Activated CD4-positive, alpha-beta T cell treated with anti-CD3 and anti-CD28 coated beads, Interleukin-10, Interleukin-2, amounts not matched to agents 100 ng/mL and 50 ng/mL, durations not matched to agents 16 hours and 8 hours (primary cell): Measurements from ENCODE around the gene SLC5A4.
"Not testable (repeated sequence)": the region's sequence is repeated elsewhere in the genome, so short reads cannot be mapped to it uniquely, and the experiment has no call there.

Experiments used
- DNase-seq: peaks from one replicate; pipeline ENCODE4 v3.0.0-alpha.2; 2020

Gene SLC5A4

DNA sequence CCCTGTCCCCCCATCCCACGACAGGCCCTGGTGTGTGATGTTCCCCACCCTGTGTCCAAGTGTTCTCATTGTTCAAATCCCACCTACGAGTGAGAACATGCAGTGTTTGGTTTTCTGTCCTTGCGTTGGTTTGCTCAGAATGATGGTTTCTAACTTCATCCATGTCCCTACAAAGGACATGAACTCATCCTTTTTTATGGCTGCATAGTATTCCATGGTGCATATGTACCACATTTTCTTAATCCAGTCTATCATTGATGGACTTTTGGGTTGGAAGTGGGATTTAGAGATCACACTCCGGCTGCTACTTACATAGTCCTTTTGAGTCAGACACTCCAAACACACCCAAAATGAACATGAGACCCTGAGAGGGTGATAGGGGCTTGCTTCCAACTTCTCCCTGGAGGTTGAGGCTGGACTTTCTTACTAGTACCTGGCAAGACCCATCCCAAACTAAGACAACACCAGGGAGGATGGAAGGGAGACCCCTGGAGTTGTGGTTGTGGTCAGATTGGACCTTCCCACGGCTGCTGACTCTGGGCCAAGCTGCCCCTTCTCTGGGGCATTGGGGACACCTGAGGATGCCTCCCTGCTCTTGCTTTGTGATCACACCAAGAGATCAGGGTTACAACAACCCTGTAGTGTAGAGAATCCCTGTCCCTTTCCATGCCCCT is 57.5 kb downstream of the SLC5A4 start:
- not testable (repeated sequence) for DNase-seq

DNA sequence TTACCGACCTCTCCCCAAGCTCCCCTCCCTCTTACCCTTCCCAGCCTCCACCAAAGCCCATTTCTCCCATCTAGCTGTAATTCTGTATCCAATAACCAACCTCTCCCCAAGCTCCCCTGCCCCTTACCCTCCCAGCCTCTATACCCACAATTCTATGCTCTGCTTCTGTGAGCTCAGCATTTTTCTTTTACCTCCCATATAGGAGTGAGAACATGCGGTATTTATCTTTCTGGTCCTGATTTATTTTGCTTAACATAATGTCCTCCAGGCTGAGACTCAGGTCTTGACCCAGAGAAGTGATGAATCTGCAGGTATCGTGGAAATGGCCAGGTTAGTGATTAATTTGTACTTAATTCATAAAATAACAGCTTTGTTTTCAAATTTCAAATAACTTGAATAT is 59.2 kb downstream of the SLC5A4 start:
- not testable (repeated sequence) for DNase-seq

DNA sequence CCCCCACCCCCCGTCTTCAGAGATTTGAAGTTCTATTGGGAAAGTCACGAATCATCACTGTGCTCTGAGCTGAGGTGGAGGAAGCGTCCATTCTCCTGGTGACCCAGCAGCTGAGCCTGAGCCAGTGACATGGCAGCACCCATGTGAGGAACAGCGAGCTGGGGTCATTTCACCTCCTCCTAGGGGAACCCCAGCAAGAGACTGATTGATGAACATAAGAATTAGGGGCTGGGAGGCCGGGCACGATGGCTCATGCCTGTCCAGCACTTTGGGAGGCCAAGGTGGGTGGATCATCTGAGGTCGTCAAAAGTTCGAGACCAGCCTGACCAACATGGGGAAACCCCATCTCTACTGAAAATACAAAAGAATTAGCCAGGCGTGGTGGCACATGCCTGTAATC is 61.8 kb downstream of the SLC5A4 start:
- DNase-seq: not testable (repeated sequence)

DNA sequence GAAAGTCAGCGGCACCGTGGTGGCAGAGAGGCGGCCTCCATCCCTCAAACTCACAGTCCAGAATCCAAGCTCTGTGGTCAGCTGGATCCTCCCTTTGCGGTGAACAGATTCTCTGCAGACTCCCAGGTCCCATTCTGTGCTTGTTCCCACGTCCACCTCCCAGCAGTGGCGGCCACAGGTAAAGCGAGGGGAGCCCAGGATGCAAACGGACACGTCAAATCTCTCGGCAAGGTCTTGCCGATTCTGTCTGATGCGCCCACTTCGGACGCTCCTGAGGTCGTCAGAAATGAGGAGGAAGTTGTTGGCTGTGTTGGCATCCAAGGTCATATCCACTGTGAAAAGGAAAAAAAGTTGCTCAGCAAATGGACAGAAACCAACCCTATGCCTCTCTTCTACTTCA is 64.1 kb downstream of the SLC5A4 start:
- not testable (repeated sequence) for DNase-seq

DNA sequence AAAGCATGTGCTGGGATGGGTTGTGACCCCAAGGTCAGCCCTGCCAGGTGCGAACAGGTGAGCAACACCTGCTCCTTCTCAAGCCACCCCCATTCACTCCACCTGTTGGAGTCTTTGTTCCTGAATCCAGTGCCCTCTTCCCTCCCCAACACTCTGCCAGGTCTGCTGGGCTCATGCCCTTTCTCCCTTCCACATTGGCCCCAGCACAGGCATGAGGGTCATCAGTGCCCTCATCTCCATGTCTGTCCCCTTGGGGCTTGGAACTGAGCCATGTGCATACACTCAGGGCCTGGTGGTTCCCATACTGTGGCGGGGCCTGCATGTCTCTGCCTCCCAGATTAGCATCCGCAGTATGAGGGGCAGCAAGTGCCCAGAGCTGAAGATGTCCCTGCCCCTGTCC is 69.3 kb downstream of the SLC5A4 start:
- DNase-seq: no peak

DNA sequence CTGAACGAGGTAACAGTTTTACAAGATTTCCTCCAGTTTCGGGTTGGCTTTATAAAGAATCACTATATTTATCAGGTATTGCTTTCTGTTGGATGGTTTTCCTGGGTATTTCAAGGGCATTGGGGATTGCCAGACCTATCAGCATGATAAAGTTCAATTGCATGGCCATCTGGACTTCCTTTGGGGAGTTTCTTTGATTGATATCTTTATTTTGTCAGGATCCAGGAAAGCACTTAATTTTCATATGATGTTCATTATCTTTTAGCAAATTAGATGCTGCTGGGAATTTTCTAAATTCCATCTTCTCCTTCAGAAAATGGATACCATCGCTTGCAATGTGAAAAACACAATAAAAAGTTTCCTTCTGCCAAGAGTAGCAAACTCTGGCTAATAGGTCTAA is 71.5 kb downstream of the SLC5A4 start:
- DNase-seq: no peak

DNA sequence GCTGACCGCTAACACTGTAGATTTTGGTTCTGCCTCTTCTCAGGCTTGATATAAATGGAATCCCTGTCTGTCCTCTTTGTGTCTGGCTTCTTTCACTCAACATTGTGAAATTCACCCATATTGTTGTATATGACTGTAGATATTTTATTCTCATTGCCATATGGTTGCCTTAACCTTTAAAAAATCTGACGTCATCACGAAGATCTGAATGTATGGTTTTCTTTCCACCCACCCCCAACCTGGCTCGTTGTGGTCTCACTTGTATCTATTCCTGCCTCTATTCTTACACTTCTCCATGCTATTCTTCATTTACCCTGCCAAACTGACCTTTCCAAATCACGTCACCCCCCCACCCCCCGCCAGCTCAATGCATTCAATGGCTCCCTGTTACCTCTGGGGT is 74.1 kb downstream of the SLC5A4 start:
- no peak for DNase-seq

DNA sequence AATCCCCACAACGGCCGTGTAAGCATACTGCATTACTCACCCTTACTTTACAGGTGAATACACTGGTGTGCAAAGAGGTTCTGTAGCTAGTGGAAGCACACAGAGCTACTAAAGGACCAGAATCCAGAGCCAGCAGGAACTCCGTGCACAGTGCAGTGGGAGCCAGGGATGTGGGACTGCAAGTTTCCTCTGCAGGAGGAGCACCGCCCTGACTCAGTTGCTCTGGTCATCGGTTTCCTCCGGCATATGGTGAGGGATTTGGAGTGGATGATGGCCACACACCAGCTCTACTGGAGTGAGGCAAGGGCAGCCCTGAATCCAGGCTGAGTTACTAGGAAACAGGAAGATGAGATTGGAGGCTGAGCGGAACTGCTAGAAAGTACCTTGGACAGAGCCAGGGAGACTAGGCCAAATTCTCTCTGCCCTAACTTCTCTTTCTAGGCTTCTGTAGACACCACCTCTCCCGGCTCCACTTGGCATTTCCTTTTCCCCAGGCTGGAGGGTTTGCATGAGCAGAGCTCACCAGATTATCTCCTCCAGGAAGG is 77.9 kb downstream of the SLC5A4 start:
- DNase-seq: no peak

DNA sequence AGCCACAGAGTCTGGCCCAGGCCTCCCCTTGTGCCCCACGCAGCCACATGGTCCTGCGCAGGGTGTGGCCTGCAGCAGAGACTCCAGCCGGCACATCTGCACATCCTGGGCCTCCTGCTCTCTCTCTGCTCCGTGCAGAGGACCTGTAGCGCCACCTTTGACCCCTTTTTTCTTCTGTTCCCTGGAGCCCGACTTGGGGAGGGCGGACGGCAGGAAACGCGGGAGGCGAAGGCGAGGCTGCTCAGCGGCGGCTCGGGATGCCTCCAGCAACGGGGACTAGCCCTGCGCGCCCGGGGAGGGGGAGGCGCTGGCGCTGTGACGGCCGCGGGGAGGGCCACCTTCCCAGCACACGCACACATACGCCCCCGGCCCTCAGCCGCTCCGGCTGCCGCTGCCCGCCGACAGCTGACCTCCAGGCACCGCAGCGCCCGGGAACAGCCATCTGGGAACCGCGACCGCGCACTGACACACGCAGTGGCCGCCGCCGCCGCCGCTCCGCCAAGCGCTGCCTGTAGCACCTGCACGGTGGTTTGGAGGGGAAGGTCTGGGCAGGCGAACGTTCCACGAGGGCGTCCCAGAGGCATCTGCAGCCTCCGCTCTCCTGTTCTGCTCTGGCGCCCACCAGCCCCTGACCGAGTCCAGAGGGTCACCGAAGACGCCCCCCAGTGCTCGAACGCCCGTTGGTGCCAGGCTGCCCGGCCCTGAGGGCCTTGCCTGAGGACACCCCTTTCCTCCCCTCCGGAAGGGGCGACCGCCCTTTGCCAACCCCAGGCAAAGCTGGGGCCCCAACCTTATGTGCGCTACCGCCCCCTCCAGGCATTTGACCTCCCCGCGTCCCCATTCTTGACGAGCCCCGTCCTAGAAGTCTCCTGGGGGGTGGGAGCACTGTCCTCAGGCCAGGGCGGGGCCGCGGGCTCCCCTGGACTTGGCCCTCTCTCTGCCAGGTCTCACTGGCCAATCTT is 79.2 kb downstream of the SLC5A4 start:
- no peak for DNase-seq

DNA sequence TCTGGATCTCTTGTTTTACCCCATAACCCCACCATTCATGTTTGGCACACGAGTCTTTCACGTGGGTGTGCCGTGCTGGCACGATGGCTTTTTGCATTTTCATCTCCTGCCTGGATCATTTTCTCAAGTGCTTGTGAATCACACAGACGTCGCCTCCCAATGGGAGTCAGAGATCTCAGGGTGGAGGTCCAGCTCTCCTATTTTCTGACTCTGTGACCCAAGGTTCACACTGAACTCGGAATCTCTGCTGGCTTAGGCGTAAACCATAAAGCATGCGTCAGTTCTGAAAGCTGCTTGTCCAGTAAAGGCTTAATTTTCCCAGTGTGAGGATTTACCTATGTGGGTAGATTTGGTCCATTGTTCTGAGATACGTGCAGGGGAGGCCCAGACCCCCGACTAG is 80.0 kb downstream of the SLC5A4 start:
- DNase-seq: no peak
